CD4-positive, alpha-beta T cell treated with Interleukin-12 subunit alpha and Interleukin-12 subunit beta, for 1 hour (primary cell): ENCODE measurements around the gene AQP3.
"Not testable (repeated sequence)": the region's sequence is repeated elsewhere in the genome, so short reads cannot be mapped to it uniquely, and the experiment has no call there.

Experiments used
- DNase-seq: peaks from one replicate; pipeline ENCODE4 v3.0.0-alpha.2; 2020

The AQP3 gene

DNA sequence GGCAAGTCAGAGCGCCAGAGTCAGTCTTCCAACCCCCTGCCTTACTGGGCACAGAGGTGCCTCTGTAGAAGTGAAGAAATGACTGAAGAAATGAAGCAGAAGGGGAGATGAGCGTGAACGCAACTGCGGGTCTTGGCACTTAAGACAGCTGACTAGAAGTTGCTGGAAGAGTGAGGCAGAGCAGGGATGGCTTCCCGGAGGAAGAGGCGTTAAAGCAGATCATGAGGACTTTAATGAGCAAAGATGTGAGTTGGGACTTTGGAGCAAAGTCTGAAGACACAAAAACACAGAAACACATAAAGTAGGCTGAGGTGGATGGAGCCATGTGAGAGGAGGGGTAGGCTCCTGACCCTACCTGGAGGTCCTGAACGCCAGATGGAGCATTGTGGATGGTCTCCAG, 7.2 kb downstream of the AQP3 start:
- no peak for DNase-seq

DNA sequence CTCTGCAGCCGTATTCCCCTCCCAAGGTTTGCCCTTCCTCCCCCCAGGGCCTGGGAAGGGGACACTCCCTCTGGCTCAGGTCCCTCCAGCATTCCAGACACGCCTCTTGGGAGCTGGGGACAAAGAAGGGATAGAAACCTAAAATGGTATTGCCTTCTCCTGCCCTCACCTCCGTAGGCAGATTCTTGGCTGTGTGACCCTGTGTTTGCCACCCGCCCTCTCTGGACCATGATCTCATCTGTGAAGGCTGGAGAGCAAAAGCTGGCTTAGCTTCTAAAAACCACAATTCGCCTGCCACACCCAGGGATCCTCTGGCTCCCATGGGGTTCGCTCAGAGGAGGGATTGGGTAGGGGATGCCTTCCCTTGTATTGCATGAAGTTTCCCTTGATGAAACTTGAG, 7.7 kb downstream of the AQP3 start:
- DNase-seq = no peak

DNA sequence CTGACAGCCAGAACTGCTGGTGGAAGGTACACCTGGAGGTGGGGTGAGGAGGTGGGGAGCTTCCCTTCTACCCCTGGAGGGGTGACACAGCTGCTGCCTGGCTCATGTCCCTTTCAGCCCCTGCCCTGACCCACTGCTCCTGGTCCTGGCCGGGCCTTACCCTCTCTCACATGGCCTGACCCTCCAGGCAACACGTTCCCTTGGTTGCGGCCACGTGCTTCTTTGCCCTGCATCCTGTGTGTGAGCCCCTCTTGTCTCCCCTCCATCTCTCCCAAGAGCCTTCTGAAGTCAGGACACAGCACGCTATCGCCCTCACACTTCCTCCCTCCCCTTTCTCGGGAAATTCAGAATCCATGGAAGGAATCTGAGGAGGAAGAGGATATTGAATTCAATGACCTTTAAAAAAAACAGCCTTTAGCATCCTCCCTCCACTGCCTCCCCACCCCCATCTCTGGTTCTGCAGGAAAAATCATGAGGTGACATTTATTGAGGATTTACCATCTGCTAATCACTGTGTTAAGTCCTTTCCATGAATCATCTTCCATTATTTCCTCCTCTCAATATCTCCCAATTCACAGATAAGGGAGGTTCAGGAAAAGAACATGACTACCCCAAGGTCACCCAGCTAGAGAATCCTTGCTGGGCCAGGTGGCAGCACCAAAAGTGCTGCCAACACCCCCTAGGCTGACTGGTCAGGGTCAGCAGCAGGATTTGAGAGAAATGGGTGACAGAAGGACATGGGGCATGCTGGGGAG, 8.3 kb downstream of the AQP3 start:
- no peak for DNase-seq

DNA sequence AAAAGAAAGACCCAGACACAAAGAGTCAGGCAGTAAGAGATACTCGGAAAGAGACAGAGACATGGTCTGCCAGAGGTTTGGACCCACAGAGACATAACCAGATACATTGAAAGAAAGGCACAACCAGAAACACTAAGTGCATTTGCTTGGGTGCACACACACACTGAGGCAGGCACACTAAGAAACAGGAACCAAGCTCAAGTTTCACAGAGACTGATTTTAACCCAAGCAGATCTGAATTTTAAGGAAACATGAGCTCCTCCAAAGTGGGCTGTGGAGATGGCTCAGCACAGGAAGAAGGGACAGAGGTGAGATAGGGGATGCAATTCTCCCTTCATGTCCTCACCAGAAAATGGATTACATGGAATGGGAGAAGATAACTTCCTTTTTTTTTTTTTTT, 9.5 kb downstream of the AQP3 start:
- DNase-seq = no peak

GRCh38 chr9:33437205-33437604, 10.2 kb downstream of the AQP3 start:
- no peak for DNase-seq

DNA sequence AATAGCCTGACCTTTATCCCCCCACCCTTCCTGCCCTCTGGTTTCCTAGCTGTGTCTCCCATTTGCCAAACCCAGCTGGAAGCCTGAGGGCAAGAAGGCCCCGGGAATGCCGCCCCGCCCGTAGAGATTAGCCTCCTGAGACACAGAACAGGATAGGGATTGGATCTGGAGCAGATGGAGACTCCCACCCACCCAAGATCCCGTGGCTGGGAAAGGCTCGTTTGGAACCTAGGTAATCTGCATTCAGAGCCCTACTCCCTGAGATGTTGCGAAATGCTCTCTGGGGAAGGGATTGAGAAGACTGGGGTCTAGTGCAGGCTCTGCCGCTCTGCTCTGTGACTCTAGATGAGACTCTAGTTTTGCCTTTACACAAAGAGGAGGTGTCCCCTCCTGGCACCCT, 10.9 kb downstream of the AQP3 start:
- DNase-seq = no peak

DNA sequence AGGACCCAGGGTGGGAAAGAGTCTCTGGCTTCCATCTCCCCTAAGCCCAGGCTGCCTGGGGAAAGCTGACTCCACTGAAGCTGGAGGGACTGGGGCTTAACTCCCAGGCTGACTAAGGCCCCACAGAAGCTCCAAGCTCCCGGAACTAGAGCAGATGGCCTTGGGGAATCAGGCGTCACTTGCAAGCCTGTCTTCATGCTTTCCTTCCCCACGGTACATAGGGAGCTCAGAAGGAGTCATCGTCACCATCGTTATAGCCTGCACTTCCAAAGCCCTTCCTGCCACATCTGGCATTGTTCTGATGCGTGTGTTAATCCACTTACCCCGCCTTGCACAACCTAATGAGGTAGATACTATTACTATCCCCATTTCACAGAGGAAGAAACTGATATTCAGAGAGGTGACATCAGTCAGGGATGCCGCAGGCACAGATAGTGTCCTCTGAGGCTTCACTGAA, 11.5 kb downstream of the AQP3 start:
- no peak for DNase-seq

- no peak for DNase-seq
Measured at GRCh38 chr9:33434317-33435105, 12.9 kb downstream of the AQP3 start.

DNA sequence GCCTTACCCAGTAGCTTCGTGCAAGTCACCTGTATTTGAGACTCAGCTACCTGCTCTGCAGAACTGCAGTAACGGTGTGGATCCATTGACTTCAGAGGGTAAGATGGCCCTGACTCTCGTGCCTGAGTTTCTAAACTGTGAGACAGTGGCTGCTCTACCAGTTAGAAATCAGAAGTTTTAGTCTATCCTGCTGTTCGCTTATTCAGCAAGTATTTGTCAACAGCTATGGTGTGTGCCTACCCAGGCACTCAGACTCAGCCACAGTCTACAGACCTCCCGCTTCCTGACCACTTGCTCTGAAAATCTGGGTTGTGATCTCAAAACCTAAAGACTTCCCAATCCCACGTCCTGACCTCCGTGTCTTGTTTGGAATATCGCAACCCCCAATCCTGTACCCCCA, 13.5 kb downstream of the AQP3 start:
- no peak for DNase-seq

GRCh38 chr9:33431420-33431819, 16.0 kb downstream of the AQP3 start:
- DNase-seq = no peak

- DNase-seq = no peak
Measured at GRCh38 chr9:33430942-33431341, 16.5 kb downstream of the AQP3 start.

DNA sequence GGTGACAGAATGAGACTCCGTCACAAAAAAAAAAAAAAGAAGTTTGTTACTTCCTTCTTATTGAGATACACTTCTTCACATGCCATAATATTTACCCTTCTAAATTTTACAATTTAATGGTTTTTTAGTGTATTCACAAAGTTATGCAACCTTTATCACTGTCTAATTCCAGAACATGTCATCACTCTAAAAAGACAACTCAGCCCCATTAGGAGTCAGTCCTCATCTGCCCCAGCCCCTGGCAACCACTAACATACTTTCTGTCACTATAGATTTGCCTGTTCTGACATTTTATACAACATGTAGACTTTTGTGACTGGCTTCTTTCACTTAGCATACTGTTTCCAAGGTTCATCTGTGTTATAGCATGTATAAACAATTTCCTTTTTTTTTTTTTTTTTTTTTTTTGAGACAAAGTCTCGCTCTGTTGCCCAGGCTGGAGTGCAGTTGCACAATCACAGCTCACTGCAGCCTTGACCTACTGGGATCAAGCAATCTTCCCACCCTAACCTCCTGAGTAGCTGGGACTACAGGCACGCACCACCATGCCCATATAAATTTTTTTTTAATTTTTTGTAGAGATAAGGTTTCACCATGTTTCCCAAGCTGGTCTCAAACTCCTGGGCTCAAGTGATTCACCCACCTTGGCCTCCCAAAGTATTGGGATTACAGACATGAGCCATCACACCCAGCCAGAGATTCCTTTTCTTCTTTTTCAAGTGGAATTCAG, 18.0 kb downstream of the AQP3 start:
- DNase-seq = no peak

GRCh38 chr9:33426843-33427293, 20.5 kb downstream of the AQP3 start:
- peak; percentile 29 for DNase-seq

- DNase-seq = no peak
Measured at GRCh38 chr9:33425128-33425533, 22.3 kb downstream of the AQP3 start.

DNA sequence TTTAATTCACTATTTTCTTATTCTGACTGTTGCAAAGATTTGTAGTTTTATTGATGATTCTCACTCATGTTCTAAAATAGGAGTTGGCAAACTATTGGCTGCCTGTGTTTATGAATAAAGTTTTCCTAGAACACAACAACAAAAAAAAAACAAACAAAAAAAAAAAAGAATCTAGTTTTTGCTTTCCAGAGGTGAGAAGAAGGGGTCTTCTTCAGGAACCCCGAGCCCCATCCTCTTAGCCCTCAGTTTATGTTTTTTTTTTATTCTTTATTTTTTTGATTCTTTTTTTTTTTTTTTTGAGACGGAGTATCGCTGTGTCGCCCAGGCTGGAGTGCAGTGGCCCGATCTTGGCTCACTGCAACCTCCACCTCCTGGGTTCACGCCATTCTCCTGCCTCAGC, 22.9 kb downstream of the AQP3 start:
- not testable (repeated sequence) for DNase-seq

DNA sequence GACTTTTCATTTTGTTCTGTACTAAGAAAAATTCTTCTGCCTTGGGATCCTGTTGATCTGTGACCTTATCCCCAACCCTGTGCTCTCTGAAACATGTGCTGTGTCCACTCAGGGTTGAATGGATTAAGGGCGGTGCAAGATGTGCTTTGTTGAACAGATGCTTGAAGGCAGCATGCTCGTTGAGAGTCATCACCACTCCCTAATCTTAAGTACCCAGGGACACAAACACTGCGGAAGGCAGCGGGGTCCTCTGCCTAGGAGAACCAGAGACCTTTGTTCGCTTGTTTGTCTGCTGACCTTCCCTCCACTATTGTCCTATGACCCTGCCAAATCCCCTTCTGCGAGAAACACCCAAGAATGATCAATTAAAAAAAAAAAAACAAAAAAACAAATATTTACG, 23.4 kb downstream of the AQP3 start:
- DNase-seq = not testable (repeated sequence)

- DNase-seq = no peak
Measured at GRCh38 chr9:33419708-33420303, 27.6 kb downstream of the AQP3 start.

DNA sequence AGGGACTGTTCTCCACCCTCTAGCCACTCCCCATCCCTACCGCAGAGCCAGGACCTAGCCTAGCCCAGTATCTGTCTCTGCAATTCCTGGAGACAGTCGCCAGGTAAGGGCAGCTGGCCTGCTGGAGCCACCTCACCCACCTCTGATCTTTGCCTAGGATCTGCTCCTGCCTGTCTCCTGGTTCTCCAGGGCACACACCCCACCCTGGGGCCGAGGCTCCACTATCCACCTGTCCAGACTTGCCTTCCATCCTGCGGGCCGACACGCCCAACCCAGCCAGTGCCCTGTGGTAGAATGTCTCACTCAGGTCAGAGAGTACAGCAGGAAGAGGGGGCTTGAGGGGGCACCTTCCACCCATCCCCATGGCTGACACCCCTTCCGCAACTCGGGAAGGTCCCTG, 29.3 kb downstream of the AQP3 start:
- DNase-seq = no peak

DNA sequence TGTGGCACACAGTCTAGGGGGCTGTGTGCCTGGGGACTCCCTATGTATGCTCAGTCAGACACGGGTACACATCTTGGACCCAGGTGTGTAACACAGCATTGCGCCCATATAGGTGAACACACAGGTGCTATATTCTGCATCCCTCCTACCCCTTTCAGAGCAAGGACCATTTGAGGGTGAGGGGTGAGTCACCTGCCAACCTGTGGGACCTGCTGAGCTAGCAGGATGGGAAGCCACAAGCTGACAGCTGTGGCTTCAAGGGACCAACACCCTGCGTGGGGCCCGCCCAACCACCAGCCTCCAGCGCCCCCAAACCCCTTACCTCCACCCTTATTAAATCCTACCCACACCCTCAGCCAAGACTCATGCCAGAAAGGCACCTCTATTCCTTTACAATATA, 30.4 kb downstream of the AQP3 start:
- DNase-seq = peak; percentile 49

- peak; percentile 91 for DNase-seq
Measured at GRCh38 chr9:33415501-33416038, 31.8 kb downstream of the AQP3 start.

DNA sequence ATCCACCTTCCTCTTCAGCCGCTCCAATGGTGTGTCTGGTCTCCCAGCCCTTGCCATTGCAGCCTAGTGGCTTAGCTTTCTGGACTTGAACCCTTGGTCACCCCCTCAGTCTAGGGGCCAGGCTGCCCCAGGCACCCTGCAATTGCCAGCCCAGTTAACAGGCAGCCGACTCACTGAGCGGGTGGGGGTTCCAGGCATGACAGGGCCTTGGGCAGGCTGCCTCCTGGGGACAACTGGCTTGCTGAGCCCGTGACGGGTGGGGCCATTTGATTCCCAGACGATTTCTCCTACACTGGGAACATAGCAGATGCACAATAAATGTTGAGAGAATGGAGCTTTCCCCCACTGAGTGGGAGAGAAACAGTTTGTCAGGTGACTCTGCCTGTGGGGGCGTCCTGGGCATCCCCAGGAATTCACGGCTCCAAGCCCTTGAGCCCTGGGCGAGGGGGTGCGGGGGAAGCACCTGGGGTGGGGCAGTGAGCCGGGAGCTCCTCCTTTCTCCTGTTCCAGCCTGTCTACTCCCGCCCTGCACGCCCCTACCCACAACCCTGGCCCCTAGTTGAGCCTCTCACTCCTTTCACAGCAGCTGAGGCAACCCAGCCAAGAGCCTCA, 32.4 kb downstream of the AQP3 start:
- DNase-seq = no peak

DNA sequence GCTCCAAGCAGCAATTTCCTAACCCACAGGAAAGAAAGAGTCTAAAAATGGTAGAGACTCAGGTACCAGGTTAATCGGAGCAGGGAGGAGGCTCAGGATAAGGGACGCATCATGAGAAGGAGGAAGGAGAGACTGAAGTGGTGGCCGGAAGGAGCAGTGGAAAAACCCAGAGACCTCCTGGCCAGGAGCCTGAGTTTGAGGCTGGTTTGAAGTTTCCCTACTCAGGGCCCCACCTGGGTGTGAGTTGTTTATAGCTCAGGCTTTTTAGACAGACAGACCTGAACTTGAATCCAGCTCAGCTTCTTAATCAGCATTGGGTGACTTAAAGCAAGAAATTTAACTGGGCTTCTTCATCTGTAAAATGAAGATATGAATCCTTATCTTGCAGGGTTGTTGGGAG, 33.1 kb downstream of the AQP3 start:
- no peak for DNase-seq
